ENCODE measurements around the gene TNFRSF19.

DNA sequence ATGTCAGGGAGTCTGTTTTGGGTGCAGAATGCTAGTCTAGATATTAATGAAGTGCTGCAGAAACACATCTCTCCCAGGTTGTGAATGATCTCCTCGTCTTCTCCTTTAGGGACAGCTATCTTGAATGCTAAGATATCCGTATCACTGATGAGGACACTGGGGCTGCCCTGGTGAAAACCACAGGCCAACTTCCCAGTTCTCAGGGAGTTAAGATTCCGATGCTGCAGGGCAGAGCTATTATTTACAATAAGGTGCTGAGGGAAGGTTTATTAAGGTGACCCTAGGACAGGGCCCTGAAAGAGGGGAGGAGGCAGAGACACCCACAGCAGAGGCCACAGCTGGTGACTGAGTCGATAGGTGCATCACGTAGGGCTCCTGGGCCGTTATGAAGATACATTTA, 66.1 kb downstream of the TNFRSF19 start:
- no peak for TF ChIP-seq CTCF (IDR thresholded peaks at IDR 0.05)
- TF ChIP-seq POLR2A (IDR thresholded peaks at IDR 0.05): no peak
